Right kidney (tissue), 9 donors: Measurements from ENCODE around the gene PLEK2.
"Not testable (repeated sequence)": the region's sequence is repeated elsewhere in the genome, so short reads cannot be mapped to it uniquely, and the experiment has no call there.

Experiments used
- DNase-seq: peaks from one replicate; pipeline ENCODE4 v3.0.0-alpha.2; 2016
- long read RNA-seq, 8 donors: transcript quantifications; one replicate each; lab custom pipeline, GENCODE V29; 2026

Gene PLEK2, protein sequence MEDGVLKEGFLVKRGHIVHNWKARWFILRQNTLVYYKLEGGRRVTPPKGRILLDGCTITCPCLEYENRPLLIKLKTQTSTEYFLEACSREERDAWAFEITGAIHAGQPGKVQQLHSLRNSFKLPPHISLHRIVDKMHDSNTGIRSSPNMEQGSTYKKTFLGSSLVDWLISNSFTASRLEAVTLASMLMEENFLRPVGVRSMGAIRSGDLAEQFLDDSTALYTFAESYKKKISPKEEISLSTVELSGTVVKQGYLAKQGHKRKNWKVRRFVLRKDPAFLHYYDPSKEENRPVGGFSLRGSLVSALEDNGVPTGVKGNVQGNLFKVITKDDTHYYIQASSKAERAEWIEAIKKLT
- long read RNA-seq, donor 1, result 0 reads
- long read RNA-seq, donor 2, result 0 reads
- long read RNA-seq, donor 3, result 0 reads
- long read RNA-seq, donor 4, result 0 reads
- long read RNA-seq, donor 5, result 0 reads
- long read RNA-seq, donor 6, partial matches to known transcripts, result 0 of 1 reads
- long read RNA-seq, donor 6, other reads (novel, unspliced or antisense), result 0 of 1 reads
- long read RNA-seq, donor 7, result 0 reads
- long read RNA-seq, donor 8, partial matches to known transcripts, result 0 of 1 reads
- long read RNA-seq, donor 8, other reads (novel, unspliced or antisense), result 0 of 1 reads

DNA sequence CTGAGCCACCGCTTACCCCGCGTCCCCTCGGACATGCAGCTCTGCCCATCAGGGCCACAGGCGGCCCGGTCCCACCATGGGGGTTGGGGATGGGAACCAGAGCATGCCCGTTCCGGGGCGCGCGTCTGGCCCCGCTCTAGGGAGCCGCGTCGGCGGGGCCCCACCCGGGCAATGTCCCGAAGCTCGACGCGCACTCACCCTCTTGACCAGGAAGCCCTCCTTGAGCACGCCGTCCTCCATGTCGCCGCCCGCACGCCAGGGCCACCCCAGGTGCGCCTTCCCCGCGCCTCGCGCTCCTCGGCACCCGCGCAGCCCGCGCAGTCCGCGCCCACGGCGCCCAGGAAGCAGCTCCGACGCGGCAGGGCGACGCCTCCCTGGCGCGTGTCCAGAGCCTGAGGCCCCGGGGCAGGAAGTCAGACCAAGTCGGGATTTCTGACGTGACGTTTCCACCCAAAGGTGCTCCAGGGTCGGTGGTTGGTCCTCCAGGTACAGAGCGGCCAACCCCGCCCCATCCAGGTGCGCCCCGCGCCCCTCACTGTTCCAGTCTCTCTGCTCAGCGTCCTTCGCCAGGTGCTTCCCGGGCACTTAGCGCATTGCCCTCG is at the start of gene PLEK2:
Gene PLEK2 (minus strand): TSS at position 346 of the 602 bp plus-strand sequence. CDS start 106 bp downstream, at position 240.
- DNase-seq, result peak; percentile 52

DNA sequence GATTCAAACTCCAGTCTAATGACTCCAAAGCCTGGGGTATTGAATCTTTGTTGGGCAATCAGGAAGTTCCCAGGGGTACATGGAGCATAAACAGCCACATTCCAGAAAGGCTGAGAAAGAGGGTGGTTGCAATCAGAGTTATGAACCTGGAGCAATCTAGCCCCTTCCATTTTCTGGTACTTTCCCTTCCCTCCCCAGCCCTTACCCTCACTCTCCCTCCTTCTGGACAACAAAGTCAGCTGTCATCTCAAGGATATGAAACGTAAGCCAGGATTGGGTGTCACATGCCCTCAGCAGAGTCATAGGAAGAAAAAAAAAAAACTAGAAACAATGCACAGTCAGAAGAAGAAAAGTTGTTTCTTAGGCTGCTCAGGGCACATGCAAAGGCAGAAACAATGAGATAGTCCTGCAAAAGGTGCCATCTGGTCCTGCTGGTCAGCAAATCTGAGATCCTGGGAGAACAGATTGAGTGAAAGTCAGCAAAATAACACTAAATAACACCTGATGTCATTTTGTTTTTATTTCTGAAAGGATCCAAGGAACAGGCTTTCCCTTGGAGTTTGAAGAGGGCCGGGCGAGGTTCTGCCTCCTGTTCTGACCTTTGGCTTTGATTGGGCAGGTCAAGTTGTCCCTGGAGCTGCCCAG is 49.5 kb upstream of the PLEK2 start:
- DNase-seq, result no peak

DNA sequence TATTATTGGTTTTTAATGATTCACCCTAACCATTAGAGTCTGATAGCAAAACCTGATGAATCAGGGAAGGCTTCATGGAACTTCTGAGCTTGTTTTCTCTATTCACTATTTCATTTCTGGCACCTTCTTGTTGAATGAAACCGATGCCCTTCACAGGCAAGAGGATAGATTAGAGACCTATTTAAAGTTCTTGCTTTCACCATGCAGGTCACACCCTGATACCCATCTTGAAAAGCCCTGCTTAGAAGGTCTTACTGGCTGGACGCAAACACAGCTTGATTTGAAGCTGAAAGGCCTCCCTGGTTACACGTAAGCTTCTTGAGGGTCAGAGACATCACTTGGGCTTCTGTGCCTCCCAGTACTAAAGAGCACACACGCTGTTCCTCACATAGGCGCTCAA is 47.4 kb upstream of the PLEK2 start:
- no peak for DNase-seq

DNA sequence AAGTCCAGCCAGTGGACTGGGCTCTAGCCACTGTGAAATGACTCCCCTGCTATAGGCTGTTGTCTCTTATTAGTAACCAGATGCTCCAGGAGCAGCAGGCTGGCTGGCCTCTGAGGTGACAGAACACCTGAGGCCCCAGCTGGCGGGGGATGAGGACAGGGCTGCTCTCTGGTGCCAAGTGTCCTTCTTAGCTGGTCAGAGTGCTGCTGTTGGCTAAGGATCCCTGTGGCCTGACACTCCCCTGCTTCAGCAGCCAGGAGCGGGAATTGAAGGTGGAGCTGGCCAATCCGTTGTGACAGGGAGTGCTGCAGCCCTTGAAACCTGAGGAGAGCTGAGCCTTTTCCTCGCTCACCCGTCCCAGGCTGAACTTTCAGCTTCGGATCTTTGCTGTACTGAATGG is 45.8 kb upstream of the PLEK2 start:
- DNase-seq, result peak; percentile 32

DNA sequence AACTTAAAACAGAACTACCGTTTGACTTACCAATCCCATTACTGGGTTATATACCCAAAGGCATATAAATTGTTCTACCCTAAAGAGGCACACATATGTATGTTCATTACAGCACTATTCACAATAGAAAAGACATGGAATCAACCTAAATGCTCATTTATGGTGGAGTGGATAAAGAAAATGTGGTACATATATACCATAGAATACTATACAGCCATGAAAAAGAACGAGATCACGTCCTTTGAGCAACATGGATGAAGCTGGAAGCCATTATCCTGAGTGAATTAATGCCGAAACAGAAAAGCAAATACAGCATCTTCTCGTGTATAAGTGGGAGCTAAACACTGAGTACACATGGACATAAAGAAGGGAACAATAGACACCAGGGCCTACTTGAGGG is 44.8 kb upstream of the PLEK2 start:
- no peak for DNase-seq

DNA sequence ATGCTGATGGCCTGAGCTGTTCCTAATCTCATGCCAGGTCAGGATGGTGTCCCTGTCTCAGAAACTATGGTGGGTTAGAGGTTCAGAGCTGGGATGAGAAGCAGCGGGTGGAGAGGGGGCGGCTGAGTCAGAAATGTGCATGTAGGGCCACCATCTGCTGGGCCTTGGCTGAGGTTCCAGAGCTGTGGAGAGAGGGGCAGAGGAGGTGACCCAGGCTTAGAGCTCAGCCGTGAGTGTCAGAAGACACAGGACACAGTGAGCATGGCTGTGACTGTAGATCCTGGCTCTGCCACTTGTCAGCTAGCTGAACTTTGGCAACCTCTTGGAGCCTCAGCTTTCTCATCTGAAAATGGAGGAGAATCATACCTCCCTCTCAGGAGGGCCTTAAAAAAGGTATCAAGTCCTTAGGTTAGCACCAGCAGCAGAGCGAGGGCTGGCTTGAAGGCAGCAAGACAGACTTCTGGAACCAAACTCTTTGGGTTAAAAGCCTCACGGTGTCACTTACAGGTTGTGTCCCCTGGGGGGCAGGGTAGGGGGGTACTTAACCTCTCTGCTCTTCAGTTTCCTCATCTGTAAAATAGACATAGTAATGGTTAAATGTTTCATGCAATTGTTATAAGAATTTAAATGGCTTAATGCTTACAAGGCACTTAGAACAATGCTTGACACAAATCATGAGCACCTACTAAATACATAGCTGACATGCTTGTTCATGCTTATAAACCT is 41.8 kb upstream of the PLEK2 start:
- no peak for DNase-seq

DNA sequence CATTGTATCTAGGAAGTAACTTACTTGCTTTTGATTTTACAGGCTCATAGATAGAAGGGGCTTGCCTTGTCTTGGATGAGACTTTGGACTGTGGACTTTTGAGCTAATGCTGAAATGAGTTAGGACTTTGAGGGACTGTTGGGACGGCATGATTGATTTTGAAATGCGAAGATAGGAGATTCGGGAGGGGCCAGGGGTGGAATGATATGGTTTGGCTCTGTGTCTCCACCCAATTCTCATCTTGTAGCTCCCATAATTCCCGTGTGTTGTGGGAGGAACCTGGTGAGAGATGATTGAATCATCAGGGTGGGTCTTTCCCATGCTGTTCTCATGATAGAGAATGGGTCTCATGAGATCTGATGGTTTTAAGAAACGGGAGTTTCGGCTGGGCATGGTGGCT is 39.7 kb upstream of the PLEK2 start:
- DNase-seq, result not testable (repeated sequence)

DNA sequence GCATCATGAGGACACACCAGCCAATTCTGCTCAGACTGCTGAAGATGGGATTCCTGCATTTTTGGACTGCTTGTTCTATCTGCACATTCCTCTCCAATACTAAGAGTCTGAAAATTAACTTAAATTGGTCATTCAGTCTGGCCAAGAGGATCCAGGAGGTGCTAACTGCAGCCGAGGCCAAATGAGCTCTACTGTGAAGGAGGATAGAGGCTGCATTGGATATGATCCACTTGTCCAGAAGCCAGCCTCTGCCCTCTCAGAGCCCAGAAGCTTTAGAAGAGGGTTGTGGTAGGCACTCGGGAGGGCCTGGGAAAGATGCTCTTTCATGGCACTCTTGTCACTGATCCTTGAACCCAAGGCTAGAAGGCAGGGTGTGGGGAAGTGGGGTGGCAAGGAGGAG is 37.1 kb upstream of the PLEK2 start:
- no peak for DNase-seq

DNA sequence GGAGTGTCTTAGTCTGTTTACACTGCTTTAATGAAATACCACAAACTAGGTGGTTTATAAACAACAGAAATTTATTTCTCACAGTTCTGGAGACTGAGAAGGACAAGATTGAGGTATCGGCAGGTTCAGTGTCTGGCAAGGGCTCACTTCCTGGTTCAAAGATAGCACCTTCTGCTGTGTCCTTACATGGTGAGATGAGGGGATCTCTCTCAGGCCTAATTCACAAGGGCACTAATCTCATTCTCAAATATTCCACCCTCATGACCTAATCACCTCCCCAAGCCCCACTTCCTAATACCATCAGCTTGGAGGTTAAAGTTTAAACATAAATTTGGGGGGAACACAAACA is 35.0 kb upstream of the PLEK2 start:
- no peak for DNase-seq

DNA sequence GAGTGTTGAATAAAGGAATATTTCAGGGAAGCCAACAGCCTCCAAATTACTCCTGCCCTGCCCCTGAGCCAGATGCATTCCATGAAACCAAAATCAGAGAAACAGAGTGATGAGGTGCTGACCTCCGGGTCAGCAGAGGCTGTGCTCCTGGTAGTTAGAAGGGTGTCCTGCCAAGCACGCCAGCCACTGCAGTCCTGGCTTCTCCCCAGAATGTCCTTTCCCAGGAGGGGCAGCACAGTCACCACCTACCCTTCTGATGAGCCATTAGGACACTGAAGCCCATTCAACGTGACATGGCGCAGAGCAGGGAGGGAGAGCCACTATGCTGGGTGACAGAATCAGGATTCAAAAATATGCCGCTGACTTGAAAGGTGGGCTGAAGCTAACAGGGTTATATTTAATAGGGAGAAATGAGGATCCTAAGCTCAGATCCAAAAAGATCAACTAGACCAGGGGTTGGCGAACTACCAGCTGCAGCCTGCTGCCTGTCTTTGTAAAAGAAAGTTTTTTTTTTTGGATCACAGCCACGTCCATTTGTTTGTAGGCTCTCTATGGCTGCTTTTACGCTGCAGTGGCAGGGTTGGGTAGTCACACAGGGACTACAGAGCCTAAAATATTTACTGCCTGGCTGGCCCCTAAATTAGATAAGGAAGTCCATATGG is 34.5 kb upstream of the PLEK2 start:
- no peak for DNase-seq

DNA sequence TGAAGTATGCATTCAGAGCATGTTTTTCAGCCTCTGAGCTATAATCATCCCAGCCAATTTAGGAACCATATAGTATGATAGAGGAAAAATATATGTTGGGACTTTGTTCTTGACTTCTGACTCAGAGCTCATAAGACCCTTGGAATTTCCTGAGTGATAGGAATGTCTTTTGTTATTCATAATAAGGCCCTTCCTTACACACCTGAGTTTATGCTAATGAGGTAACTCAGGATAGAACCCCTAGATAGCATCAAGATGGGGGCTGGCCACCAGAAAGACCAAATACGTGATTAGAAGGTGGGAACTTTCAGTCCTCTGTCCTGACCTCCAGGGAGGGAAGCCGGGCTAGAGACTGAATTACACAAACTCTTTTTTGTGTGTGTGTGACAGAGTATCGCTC is 32.4 kb upstream of the PLEK2 start:
- no peak for DNase-seq

DNA sequence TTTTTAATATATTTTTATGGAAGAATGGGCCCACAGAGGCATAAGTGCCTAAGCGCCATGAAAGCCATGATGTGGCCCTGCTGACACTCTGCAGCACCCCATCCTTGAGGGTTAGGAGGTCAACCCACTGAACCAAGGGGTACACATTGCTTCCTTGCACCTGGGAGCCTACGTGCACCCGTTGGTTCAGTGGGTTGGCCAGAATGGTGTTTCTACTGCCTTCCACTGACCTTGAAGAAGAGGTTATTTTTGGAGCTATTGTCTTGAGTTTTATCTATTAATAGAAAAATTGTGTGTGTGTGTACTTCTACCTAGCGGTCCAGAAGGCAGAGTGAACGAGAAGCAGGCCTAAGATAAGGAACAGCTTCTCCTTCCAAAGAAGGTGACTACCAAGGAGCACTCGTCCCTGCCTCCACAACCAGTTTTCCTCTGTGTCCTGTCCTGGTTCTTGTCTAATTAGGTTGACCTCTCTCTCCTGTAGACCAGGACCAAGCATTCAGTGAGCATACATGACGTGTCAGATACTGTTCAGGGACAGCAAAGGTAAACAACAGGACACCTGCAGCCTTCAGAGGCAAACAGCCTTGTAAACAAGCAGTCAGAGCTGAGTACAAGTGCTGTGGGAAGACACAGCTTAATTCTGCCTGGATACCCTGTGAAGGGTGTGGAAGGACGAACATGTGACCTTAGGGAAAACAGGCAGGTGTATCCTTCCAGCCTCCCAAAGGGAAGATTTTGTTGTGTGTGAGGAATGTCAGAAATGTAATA is 30.4 kb upstream of the PLEK2 start:
- no peak for DNase-seq

DNA sequence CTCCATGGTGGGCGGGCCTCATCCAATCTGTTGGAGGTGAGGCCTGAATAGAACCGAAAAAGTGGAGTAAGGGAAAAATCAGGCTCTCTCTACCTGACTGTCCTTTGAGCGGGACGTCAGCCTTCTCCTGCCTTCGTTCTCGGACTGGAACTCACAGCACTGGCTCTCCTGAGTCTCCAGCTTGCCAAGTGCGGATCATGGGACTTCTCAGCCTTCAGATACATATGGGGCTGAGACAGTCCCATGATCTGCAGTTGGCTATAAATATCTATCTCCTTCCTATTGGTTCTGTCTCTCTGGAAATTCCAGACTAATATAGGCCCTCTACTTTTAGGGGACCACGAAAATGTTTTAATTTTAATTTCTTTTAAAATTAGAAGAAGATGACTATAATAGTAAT is 29.7 kb upstream of the PLEK2 start:
- no peak for DNase-seq

DNA sequence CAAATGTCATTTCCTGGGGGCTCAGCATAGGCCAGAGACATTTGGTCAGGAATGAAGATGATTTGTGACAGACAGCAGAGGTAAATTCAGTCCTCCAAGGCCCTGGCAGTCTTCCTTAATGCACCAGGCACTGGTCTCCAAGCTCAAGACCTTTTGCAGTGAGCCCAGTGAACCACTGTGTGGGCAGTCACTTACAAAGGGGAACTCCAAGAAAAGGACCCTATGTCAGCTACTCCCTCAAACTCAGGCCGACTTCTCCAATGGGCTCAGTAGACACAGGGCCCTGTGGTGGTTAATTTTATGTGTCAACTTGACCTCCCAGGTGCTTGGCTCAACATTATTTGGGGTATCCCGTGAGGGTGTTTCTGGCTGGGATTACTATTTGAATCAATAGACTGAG is 29.3 kb upstream of the PLEK2 start:
- no peak for DNase-seq

DNA sequence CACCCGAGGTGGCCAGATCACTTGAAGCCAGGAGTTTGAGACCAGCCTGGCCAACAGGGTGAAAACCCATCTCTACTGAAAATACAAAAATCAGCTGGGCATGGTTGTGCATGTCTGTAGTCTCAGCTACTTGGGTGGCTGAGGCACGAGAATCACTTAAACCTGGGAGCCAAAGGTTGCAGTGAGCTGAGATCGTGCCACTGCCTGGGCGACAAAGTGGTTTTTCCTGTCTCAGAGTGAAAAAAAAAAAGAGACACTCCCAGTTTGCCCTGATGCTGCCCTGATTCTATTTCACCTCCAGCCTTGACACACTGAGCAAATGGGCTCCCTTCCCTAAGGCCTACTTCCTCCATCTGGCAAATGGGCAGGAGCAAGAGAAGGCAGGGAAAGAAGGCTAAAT is 28.5 kb upstream of the PLEK2 start:
- DNase-seq, result no peak

DNA sequence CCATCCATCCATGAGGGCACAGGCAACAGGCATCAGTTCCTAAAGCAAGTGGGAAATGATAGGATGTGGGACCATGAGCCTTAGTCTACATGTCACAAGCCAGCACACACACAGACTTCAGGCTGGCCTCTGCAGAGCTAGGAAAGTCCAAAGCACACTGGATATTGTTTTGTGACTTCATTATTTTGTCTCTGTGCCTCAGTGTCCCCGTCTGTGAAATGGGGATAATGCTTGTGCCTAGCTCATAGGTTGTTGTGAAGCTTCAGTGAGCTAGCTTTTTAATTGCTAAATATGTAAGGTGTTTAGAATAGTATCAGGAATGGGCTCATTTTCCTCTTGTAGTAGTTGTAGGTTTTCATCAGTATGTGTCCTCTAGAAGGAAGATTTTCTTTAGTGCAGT is 27.0 kb upstream of the PLEK2 start:
- DNase-seq, result no peak

DNA sequence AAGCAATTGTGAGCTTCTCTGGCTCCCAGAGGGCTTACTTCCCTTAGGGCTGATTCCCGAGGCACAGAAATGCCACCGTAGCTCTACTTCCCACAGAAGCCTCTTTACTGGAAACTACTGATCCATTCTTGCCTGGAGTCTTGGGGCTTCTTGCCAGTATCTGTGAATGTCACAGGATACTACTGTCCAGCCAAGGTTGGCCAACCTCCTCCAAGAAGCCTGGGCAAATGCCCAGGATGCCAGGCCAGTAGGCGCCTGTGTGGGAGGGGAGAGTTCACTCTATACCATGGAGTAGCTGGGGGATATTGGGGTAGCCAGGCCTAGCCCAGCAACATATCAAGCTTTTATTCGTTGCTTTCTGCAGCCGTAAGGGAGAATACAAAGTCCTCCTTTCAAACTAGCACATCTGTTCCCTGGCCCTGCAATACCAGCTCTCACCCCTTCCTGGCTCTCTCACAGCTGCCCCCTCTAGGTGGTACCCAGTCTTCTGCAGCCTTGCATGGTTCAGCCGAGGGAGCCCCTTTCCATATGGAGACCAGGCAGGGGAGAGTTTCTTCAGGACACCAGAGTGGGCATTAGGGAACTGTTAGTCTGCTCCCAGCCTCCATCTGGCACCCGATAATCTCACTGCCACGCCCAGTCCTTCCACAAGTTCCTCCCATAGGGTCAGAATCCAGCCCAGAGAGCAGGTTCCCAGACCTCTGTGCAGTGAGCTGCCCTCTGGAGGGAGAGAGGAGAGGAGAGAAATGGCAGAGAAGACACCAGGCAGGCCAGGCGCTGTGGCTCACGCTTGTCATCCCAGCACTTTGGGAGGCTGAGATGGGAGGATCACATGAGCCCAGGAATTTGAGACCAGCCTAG is 24.3 kb upstream of the PLEK2 start:
- no peak for DNase-seq

DNA sequence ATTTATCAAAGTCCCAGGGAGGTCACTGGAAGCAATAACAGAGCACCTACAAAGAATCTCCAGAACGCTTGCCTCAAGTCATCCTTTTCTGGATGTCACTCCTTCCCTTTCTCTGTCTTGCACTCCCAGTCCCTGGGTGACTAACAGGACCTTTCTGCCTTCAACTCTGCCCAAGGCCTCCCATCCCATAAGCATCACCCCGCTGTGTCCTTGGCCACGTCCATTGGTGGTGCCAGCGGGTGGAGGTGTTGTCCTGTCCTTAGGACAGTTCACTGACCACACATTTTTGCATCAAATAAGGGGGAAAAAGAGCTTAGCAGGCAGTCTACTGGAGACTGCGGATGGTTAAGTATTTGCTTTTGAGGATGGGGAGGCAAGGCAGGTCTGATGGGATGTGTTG is 23.6 kb upstream of the PLEK2 start:
- DNase-seq, result no peak

DNA sequence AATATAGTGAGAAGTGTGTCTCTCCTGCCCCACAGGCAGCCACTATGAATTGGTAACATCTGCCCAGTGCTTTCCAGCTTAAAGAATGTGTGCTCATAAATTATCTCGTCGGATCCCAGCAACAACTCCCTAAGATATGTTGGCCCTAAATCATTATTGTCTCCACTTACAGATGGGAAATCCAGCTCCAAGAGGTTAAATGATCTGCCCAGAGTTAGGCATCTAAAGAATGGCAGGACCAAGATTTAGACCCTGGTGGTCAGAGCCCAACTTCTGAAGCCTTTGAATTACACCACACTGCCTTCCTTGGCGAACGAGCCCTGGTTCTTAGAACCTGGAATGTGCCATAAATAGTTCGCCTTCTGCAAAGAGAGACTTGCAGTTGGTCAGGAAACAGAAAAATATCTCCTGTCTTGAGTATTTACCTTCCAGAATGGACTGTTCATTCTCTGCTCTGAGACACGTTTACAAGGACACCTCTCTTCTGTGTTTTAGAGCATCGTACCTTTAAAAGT is 20.1 kb upstream of the PLEK2 start:
- no peak for DNase-seq
